ENCODE data around the gene KCNQ1. TPM values are rescaled to one million over a fixed set of nuclear protein-coding genes. Genes with fewer than 3 reads are reported as not detected.

Gene KCNQ1
- total RNA-seq, 2 experiments from 2014 or later = 10.7 to 10.8 TPM

GRCh38 chr11:2844116-2844842 is 399.5 kb downstream of the KCNQ1 start:
- Mint-ChIP-seq H3K27me3 (no peaks in the 10 kb centered on the region), H3K4me3 (no peak overlapping the region), H3K27ac (no peak overlapping the region), H3K36me3 (no peaks in the 10 kb centered on the region), H3K4me1 (ENCODE audit: low read depth) (peaks cover 3% of the 10 kb centered on the region), H3K9me3 (no peaks in the 10 kb centered on the region)
- intact Hi-C loops (cut with micrococcal nuclease) = no loop called here
- CTCF ChIA-PET = no interaction called here
- POLR2A ChIA-PET = no interaction called here
- DNase-seq = no peak

GRCh38 chr11:2844996-2845395 is 400.2 kb downstream of the KCNQ1 start:
- intact Hi-C loops (cut with micrococcal nuclease) = no loop called here
- POLR2A ChIA-PET = no interaction called here
- H3K4me1 Mint-ChIP-seq (ENCODE audit: low read depth) = peaks cover 3% of the 10 kb centered on the region
- H3K36me3 Mint-ChIP-seq = no peaks in the 10 kb centered on the region
- no peak overlapping the region for H3K27ac Mint-ChIP-seq
- no peak for DNase-seq
- H3K27me3 Mint-ChIP-seq = no peaks in the 10 kb centered on the region
- CTCF ChIA-PET = no interaction called here
- no peak overlapping the region for H3K4me3 Mint-ChIP-seq
- H3K9me3 Mint-ChIP-seq = no peaks in the 10 kb centered on the region

GRCh38 chr11:2846056-2846455 is 401.2 kb downstream of the KCNQ1 start:
- peaks cover 3% of the 10 kb centered on the region for H3K4me1 Mint-ChIP-seq (ENCODE audit: low read depth)
- no peak overlapping the region for H3K4me3 Mint-ChIP-seq
- H3K9me3 Mint-ChIP-seq = no peaks in the 10 kb centered on the region
- ChIA-PET CTCF (no interaction called here), POLR2A (no interaction called here)
- H3K36me3 Mint-ChIP-seq = no peaks in the 10 kb centered on the region
- DNase-seq = no peak
- no peak overlapping the region for H3K27ac Mint-ChIP-seq
- intact Hi-C loops (cut with micrococcal nuclease) = no loop called here
- H3K27me3 Mint-ChIP-seq = no peaks in the 10 kb centered on the region

GRCh38 chr11:2846470-2846869 is 401.7 kb downstream of the KCNQ1 start:
- H3K27me3 Mint-ChIP-seq = no peaks in the 10 kb centered on the region
- H3K9me3 Mint-ChIP-seq = no peaks in the 10 kb centered on the region
- no peaks in the 10 kb centered on the region for H3K36me3 Mint-ChIP-seq
- no peak overlapping the region for H3K4me3 Mint-ChIP-seq
- DNase-seq = no peak
- intact Hi-C loops (cut with micrococcal nuclease) = no loop called here
- peaks cover 3% of the 10 kb centered on the region for H3K4me1 Mint-ChIP-seq (ENCODE audit: low read depth)
- POLR2A ChIA-PET = no interaction called here
- H3K27ac Mint-ChIP-seq = no peak overlapping the region
- CTCF ChIA-PET = no interaction called here

- Mint-ChIP-seq H3K9me3 (no peaks in the 10 kb centered on the region), H3K36me3 (no peaks in the 10 kb centered on the region), H3K4me3 (no peak overlapping the region), H3K27ac (no peak overlapping the region), H3K4me1 (ENCODE audit: low read depth) (peaks cover 3% of the 10 kb centered on the region), H3K27me3 (no peaks in the 10 kb centered on the region)
- CTCF ChIA-PET = no interaction called here
- POLR2A ChIA-PET = no interaction called here
- no peak for DNase-seq
- intact Hi-C loops (cut with micrococcal nuclease) = no loop called here
These were observed 402.8 kb downstream of the KCNQ1 start for GRCh38 chr11:2847561-2847960.

GRCh38 chr11:2848497-2848896 is 403.7 kb downstream of the KCNQ1 start:
- no peak overlapping the region for H3K27ac Mint-ChIP-seq
- peaks cover 3% of the 10 kb centered on the region for H3K4me1 Mint-ChIP-seq (ENCODE audit: low read depth)
- H3K4me3 Mint-ChIP-seq = no peak overlapping the region
- intact Hi-C loops (cut with micrococcal nuclease) = no loop called here
- no peak for DNase-seq
- POLR2A ChIA-PET = no interaction called here
- H3K27me3 Mint-ChIP-seq = no peaks in the 10 kb centered on the region
- CTCF ChIA-PET = no interaction called here
- no peaks in the 10 kb centered on the region for H3K9me3 Mint-ChIP-seq
- no peaks in the 10 kb centered on the region for H3K36me3 Mint-ChIP-seq

GRCh38 chr11:2849994-2850770 is 405.4 kb downstream of the KCNQ1 start:
- no peak overlapping the region for H3K4me3 Mint-ChIP-seq
- no peaks in the 10 kb centered on the region for H3K4me1 Mint-ChIP-seq (ENCODE audit: low read depth)
- CTCF ChIA-PET = no interaction called here
- H3K9me3 Mint-ChIP-seq = no peaks in the 10 kb centered on the region
- H3K27me3 Mint-ChIP-seq = no peaks in the 10 kb centered on the region
- DNase-seq = no peak
- intact Hi-C loops (cut with micrococcal nuclease) = no loop called here
- no peak overlapping the region for H3K27ac Mint-ChIP-seq
- no peaks in the 10 kb centered on the region for H3K36me3 Mint-ChIP-seq
- POLR2A ChIA-PET = no interaction called here

- ChIA-PET CTCF (no interaction called here), POLR2A (no interaction called here)
- no peaks in the 10 kb centered on the region for H3K4me1 Mint-ChIP-seq (ENCODE audit: low read depth)
- H3K36me3 Mint-ChIP-seq = no peaks in the 10 kb centered on the region
- intact Hi-C loops (cut with micrococcal nuclease) = no loop called here
- H3K9me3 Mint-ChIP-seq = no peaks in the 10 kb centered on the region
- no peaks in the 10 kb centered on the region for H3K27me3 Mint-ChIP-seq
- H3K4me3 Mint-ChIP-seq = no peak overlapping the region
- no peak overlapping the region for H3K27ac Mint-ChIP-seq
- no peak for DNase-seq
These were observed 408.6 kb downstream of the KCNQ1 start for GRCh38 chr11:2853401-2853800.

- CTCF ChIA-PET = no interaction called here
These were observed 409.3 kb downstream of the KCNQ1 start for GRCh38 chr11:2853997-2854560.

GRCh38 chr11:2855162-2855561 is 410.4 kb downstream of the KCNQ1 start:
- ChIA-PET POLR2A (no interaction called here), CTCF (no interaction called here)
- no peaks in the 10 kb centered on the region for H3K36me3 Mint-ChIP-seq
- no peak overlapping the region for H3K4me3 Mint-ChIP-seq
- intact Hi-C loops (cut with micrococcal nuclease) = no loop called here
- H3K27ac Mint-ChIP-seq = no peak overlapping the region
- no peaks in the 10 kb centered on the region for H3K27me3 Mint-ChIP-seq
- H3K4me1 Mint-ChIP-seq (ENCODE audit: low read depth) = no peaks in the 10 kb centered on the region
- DNase-seq = no peak
- H3K9me3 Mint-ChIP-seq = no peaks in the 10 kb centered on the region

More at GRCh38 chr11:2853997-2854560, 409.3 kb downstream of the KCNQ1 start:
- intact Hi-C loops (cut with micrococcal nuclease) = no loop called here
- Mint-ChIP-seq H3K27me3 (no peaks in the 10 kb centered on the region), H3K4me1 (ENCODE audit: low read depth) (no peaks in the 10 kb centered on the region), H3K36me3 (no peaks in the 10 kb centered on the region), H3K9me3 (no peaks in the 10 kb centered on the region), H3K27ac (no peak overlapping the region), H3K4me3 (no peak overlapping the region)
- DNase-seq = no peak
- POLR2A ChIA-PET = no interaction called here

GRCh38 chr11:2857276-2857675 is 412.5 kb downstream of the KCNQ1 start:
- ChIA-PET CTCF (no interaction called here), POLR2A (no interaction called here)
- H3K4me1 Mint-ChIP-seq (ENCODE audit: low read depth) = no peaks in the 10 kb centered on the region
- H3K27ac Mint-ChIP-seq = no peak overlapping the region
- peaks cover 9% of the 10 kb centered on the region for H3K27me3 Mint-ChIP-seq
- no peak for DNase-seq
- no peaks in the 10 kb centered on the region for H3K9me3 Mint-ChIP-seq
- intact Hi-C loops (cut with micrococcal nuclease) = no loop called here
- H3K4me3 Mint-ChIP-seq = no peak overlapping the region
- H3K36me3 Mint-ChIP-seq = no peaks in the 10 kb centered on the region

- Mint-ChIP-seq H3K36me3 (no peaks in the 10 kb centered on the region), H3K4me1 (ENCODE audit: low read depth) (no peaks in the 10 kb centered on the region), H3K27me3 (peaks cover 9% of the 10 kb centered on the region), H3K4me3 (no peak overlapping the region), H3K9me3 (no peaks in the 10 kb centered on the region), H3K27ac (no peak overlapping the region)
- intact Hi-C loops (cut with micrococcal nuclease) = no loop called here
- POLR2A ChIA-PET = no interaction called here
- CTCF ChIA-PET = no interaction called here
- no peak for DNase-seq
These were observed 413.1 kb downstream of the KCNQ1 start for GRCh38 chr11:2857918-2858317.

Data from activated CD4-positive, alpha-beta memory T cell treated with anti-CD3 and anti-CD28 coated beads for 36 hours (primary cell).